ENCODE results near the gene PIGZ. TPM values are rescaled to one million over a fixed set of nuclear protein-coding genes. Genes with fewer than 3 reads are reported as not detected.

Gene PIGZ
- total RNA-seq, 1 donor from 2014 or later = 0.63 TPM

- TF ChIP-seq CTCF (conservative IDR thresholded peaks at IDR 0.05; ENCODE audit: low read depth, low read length) = no peak
- no peak for DNase-seq (ENCODE audit: low read depth)
- H3K4me3 ChIP-seq (ENCODE audit: low read depth, low read length) = no peak overlapping the region
Observed at GRCh38 chr3:196987022-196987421, 18.4 kb upstream of the PIGZ start.

GRCh38 chr3:196985954-196986885 lies 17.6 kb upstream of the PIGZ start:
- DNase-seq (ENCODE audit: low read depth) = no peak
- TF ChIP-seq CTCF (conservative IDR thresholded peaks at IDR 0.05; ENCODE audit: low read depth, low read length) = peak; percentile 34
- H3K4me3 ChIP-seq (ENCODE audit: low read depth, low read length) = no peak overlapping the region

- DNase-seq (ENCODE audit: low read depth) = no peak
- no peak for TF ChIP-seq CTCF (conservative IDR thresholded peaks at IDR 0.05; ENCODE audit: low read depth, low read length)
- no peak overlapping the region for H3K4me3 ChIP-seq (ENCODE audit: low read depth, low read length)
Observed at GRCh38 chr3:196985298-196985697, 16.7 kb upstream of the PIGZ start.

GRCh38 chr3:196983186-196983585 lies 14.6 kb upstream of the PIGZ start:
- no peak for TF ChIP-seq CTCF (conservative IDR thresholded peaks at IDR 0.05; ENCODE audit: low read depth, low read length)
- no peak overlapping the region for H3K4me3 ChIP-seq (ENCODE audit: low read depth, low read length)

GRCh38 chr3:196981657-196982056 lies 13.0 kb upstream of the PIGZ start:
- DNase-seq (ENCODE audit: low read depth) = no peak

More at GRCh38 chr3:196983186-196983585, 14.6 kb upstream of the PIGZ start:
- no peak for DNase-seq (ENCODE audit: low read depth)

GRCh38 chr3:196979545-196979944 lies 10.9 kb upstream of the PIGZ start:
- peak; percentile 85 for DNase-seq (ENCODE audit: low read depth)
- no peak for TF ChIP-seq CTCF (conservative IDR thresholded peaks at IDR 0.05; ENCODE audit: low read depth, low read length)
- H3K4me3 ChIP-seq (ENCODE audit: low read depth, low read length) = no peak overlapping the region

More at GRCh38 chr3:196981657-196982056, 13.0 kb upstream of the PIGZ start:
- TF ChIP-seq CTCF (conservative IDR thresholded peaks at IDR 0.05; ENCODE audit: low read depth, low read length) = no peak
- no peak overlapping the region for H3K4me3 ChIP-seq (ENCODE audit: low read depth, low read length)

All from epithelial cell of proximal tubule (primary cell).